WI38 (cell line): ENCODE data around the gene GJC1.

ENCODE experiments used
- H3K4me3 ChIP-seq: 2 replicates; pipeline ENCODE4 v1.5.1; 2011; ENCODE audit warnings: low read depth, mild to moderate bottlenecking, control low read depth, low read length
- TF ChIP-seq, protein P1 (sequence below): IDR thresholded peaks from 2 replicates; pipeline ENCODE4 v1.5.1; 2012; ENCODE audit warnings: low read depth, mild to moderate bottlenecking, control low read depth, low read length

The GJC1 gene

DNA sequence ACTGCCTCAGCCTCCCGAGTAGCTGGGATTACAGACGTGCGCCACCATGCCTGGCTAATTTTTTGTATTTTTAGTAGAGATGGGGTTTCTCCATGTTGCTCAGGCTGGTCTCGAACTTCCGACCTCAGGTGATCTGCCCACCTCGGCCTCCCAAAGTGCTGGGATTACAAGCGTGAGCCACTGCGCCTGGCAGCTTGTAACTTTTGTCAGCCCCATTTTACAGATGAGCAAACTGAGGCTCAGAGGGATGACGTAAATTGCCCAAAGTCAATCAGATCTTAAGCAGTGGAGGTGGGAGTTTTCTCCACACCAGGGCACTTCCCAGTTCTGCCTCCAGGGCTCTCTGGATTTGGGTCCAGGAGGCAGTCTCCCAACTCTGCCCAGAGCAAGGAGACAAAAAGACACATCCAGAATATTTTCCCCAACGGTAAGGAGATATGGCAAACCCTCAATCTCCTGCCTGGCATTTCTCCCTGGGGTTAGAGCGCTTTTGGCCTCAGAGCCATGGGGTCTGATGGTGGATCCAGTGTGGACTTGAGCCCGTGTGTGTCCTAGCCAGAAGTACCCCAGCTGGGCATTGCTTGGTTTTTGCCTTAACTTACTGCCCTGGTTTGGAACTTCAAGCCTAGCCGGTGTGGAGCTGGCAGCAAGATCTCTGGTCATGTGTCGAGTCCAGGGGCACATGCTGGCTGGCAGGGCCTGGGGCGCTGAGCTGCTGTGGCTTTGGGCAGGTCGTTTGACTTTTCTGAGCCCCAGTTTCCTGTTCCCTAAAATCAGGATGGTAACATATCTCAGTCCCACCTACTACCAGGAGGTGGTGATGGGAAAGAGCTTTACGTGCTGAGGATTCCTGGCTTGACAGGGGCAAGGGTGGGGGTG, 67.9 kb downstream of the GJC1 start:
- TF ChIP-seq, protein P1, sequence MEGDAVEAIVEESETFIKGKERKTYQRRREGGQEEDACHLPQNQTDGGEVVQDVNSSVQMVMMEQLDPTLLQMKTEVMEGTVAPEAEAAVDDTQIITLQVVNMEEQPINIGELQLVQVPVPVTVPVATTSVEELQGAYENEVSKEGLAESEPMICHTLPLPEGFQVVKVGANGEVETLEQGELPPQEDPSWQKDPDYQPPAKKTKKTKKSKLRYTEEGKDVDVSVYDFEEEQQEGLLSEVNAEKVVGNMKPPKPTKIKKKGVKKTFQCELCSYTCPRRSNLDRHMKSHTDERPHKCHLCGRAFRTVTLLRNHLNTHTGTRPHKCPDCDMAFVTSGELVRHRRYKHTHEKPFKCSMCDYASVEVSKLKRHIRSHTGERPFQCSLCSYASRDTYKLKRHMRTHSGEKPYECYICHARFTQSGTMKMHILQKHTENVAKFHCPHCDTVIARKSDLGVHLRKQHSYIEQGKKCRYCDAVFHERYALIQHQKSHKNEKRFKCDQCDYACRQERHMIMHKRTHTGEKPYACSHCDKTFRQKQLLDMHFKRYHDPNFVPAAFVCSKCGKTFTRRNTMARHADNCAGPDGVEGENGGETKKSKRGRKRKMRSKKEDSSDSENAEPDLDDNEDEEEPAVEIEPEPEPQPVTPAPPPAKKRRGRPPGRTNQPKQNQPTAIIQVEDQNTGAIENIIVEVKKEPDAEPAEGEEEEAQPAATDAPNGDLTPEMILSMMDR: no peak
- H3K4me3 ChIP-seq: no peak overlapping the region

DNA sequence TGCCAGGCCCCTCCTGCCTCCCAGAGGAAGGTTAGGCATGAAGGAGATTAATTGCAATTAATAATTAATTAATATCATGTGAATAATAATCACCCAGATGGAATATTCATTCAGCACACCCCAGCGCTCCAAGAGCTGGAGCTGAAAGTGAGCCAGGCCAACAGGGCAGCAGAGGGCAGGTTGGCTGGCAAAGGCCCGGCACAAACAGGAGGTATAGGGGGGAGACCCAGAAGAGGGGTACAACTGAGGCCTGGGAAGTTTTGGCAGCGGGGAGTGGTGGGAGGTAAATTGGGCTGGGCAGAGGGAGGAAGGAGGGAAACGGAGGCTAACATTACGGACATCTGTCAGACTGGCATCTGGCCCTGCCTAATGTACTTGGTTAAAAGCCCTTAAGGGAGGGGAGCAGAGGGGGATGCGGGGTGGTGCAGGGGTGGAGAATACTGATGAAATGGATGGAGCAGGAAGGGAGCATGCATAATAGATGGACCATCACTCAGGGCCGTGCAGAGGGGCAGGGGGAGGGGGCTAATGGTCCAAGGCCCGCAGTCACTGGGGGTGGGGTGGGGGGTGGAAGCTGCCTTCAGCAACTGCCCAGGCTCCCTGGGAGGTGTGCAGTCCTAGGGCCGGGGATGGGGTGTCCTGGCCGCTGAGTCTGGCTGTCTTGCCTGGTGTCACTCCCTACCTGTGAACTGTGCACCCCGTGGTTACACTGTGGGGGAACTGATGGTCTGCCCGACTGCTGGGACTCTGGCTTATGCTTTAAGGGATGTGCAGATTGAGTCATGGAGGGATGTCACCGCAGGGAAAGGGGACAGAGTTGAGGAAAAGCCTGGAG, 69.4 kb downstream of the GJC1 start:
- H3K4me3 ChIP-seq: no peak overlapping the region
- TF ChIP-seq, protein P1: no peak

DNA sequence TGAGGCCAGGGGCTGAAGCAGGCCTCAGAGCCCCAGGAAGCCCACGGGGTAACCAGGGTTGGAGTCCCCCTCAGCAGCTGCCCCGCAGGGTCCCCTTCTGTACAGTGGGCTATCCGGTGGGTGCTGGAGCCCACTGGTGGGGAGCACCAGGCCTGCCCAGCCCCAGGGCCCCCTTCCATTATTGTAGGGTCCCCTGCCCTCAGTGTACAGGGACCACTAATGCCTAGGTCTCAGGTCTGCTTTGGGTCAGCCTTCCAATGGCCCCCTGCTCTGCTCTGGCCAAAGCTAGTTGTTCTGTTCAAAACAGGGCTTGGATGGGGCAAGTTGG, 70.2 kb downstream of the GJC1 start:
- H3K4me3 ChIP-seq: no peak overlapping the region
- TF ChIP-seq, protein P1: no peak

DNA sequence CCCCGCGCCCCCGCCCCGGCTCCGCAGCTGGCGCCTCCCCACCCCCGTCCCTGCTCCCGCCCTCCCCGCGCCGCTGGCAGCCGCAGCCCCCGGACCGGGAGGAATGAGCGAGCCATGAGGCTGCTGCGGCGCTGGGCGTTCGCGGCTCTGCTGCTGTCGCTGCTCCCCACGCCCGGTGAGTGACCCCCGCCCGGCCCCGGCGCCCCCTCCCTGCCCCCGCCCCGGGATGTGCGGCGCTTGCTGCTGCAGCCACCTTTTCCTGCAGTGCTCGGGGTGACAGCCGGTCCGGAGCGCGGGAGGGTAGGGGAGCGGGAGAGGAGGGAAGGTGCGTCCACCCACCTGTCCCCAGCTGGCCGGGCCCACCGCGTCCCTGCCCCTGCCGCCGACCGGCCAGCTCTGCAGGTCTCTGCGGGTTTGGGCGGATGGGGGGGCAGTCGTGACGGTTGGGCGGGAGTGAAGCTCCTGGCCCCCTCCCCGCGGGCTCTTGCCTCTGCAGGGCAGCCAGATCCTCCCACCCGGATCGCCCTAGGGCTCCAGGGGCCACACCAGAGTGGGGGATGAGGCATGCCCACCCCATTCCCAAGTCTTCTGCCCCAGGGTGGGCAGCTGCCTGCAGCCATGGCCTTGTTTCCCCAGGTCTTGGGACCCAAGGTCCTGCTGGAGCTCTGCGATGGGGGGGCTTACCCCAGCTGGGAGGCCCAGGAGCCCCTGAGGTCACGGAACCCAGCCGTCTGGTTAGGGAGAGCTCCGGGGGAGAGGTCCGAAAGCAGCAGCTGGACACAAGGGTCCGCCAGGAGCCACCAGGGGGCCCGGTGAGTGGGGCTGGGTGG, 70.8 kb downstream of the GJC1 start:
- H3K4me3 ChIP-seq: peak overlapping the region; percentile 45
- TF ChIP-seq, protein P1: peak; percentile 15; the same call in 1 of the 2 replicates

DNA sequence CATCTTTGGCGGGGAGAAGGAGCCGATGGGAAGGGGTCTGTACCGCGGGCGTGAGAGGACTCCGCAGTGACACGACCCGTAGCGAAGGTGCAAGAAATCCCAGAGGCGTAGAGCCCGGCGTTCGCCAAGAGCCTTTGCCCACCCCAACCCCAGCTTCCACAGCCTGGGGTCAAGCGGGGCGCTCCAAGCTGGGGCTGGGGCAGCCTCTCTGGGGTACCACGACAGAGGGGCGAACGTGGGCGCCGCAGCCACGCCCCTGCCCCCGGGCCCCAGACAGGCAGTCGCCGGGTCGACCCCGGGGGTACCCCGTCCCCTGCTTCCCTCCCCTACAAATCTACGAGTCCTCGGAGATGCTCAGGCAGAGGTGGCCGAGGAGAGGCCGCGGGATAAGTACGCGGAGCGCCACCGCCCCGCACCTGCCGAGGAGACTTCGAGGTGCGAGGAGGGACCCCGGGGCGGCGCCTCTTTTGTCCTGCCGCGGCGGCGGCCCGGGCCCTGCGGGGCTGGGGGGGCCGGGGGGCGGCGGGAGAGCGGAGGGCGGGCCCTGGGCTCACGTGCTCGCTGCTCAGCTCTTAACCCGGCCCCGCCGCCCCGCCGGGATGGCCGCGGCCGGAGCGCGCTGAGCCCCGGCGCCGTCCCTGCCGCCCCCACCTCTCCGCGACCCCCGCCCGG, 71.5 kb downstream of the GJC1 start, which contains the start of gene ADAM11:
ADAM11 (plus strand) TSS at position 575 of the 672 bp plus-strand sequence. CDS start 212 bp downstream, outside the sequence.
- H3K4me3 ChIP-seq: peak within 1 kb of the TSS; percentile 45
- TF ChIP-seq, protein P1: no peak

DNA sequence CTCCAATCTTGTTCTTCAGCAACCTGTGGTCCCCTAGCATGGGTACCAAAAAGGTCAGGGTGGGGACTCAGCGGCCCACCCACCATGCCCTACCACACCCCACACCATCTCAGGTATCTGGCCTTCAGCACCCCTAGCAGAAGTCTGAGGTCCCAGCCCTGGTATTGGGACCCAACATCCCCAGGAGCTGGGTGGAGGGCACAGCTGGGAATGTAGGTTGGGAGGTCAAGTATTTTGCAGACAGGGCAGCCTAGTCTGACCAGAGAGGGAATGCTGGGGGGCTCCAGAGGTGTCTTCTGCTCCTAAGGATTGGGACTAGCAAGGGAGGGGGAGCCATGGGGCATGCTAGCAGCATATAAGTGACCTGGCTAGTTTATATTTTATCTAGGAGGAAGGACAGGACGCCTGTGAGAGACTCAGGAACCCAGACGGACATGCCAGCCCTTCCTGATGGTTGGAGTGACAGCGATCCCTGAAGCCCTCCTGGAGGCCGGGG, 72.1 kb downstream of the GJC1 start:
- no peak overlapping the region for H3K4me3 ChIP-seq
- TF ChIP-seq, protein P1: no peak
